Thoracic aorta (tissue), 2 donors: ENCODE measurements around the gene P2RY10. TPM values are rescaled to one million over a fixed set of nuclear protein-coding genes. Genes with fewer than 3 reads are reported as not detected.

Experiments used
- ATAC-seq: fragments of 150-250 bp; one replicate; pipeline ENCODE4 v1.8.0; 2017; ENCODE audit warnings: low read depth; ENCODE audit not compliant: insufficient number of reproducible peaks, low FRiP score
- DNase-seq: peaks from one replicate; pipeline ENCODE4 v3.0.0-alpha.2; 2020; ENCODE audit warnings: low spot score
- H3K27ac ChIP-seq, 2 donors: fragments of 200-600 bp; sonication (generic); 1 replicate in 1 of 2; 2 replicates in 1 of 2; pipeline ENCODE4 v1.5.1; 2016; ENCODE audit warnings: mild to moderate bottlenecking in 2 of 2, moderate library complexity in 2 of 2
- H3K27me3 ChIP-seq: fragments of 200-600 bp; sonication (generic); replicated peaks from 2 replicates; pipeline ENCODE4 v1.6.0; 2016; ENCODE audit warnings: mild to moderate bottlenecking; ENCODE audit not compliant: insufficient read depth
- H3K36me3 ChIP-seq: fragments of 200-600 bp; sonication (generic); one replicate; pipeline ENCODE4 v1.5.1; 2016
- H3K4me1 ChIP-seq, 2 donors: fragments of 200-600 bp; sonication (generic); 1 replicate in 1 of 2; 2 replicates in 1 of 2; pipeline versions ENCODE4 v1.5.1 to v1.6.0; 2016; ENCODE audit warnings: low read depth in 2 of 2, mild to moderate bottlenecking in 1 of 2; ENCODE audit not compliant: control insufficient read depth in 1 of 2
- H3K4me3 ChIP-seq: fragments of 200-600 bp; sonication (generic); 2 replicates; pipeline ENCODE4 v1.5.1; 2016; ENCODE audit warnings: mild to moderate bottlenecking
- H3K9me3 ChIP-seq: fragments of 200-600 bp; sonication (generic); 2 replicates; pipeline ENCODE4 v1.5.1; 2016
- CTCF ChIP-seq: fragments of 200-600 bp; sonication (generic); IDR thresholded peaks from one replicate; pipeline ENCODE4 v1.5.1; 2019; ENCODE audit warnings: antibody characterized with exemption
- total RNA-seq, 2 donors: library from RNA; depleted of rRNA; stranded (reverse); fragments of >200 nt; gene quantifications; one replicate each; pipeline versions ENCODE4 v1.1.0 to v1.2.3, GENCODE V29; 2016

Gene P2RY10
- 1 to 10 TPM in 1 of 2 donors, under 1 TPM in 1; 0.54 to 2.5 TPM for total RNA-seq

- Histone ChIP-seq H3K9me3 (no peaks in the 10 kb centered on the region), H3K27ac (no peak within 1 kb of the TSS), H3K27me3 (no peaks in the 10 kb centered on the region), H3K36me3 (no peaks in the 10 kb centered on the region), H3K4me3 (no peak within 1 kb of the TSS), H3K4me1 (no peaks in the 10 kb centered on the region)
- no peak for ATAC-seq
- no peak for TF ChIP-seq CTCF
- DNase-seq: no peak
Observed at GRCh38 chrX:78945186-78945912, at the start of gene P2RY10. Gene P2RY10 (plus strand): TSS chrX:78945391. CDS start chrX:78960521, 15,130 bp downstream.

- no peak overlapping the region for H3K4me3 ChIP-seq
- H3K9me3 ChIP-seq: no peaks in the 10 kb centered on the region
- no peak overlapping the region for H3K27ac ChIP-seq
- no peak for ATAC-seq
- H3K27me3 ChIP-seq: no peaks in the 10 kb centered on the region
- TF ChIP-seq CTCF: no peak
- H3K36me3 ChIP-seq: no peaks in the 10 kb centered on the region
- no peak for DNase-seq
- no peaks in the 10 kb centered on the region for H3K4me1 ChIP-seq
Observed at GRCh38 chrX:78922754-78923153, 22.4 kb upstream of the P2RY10 start.

DNA sequence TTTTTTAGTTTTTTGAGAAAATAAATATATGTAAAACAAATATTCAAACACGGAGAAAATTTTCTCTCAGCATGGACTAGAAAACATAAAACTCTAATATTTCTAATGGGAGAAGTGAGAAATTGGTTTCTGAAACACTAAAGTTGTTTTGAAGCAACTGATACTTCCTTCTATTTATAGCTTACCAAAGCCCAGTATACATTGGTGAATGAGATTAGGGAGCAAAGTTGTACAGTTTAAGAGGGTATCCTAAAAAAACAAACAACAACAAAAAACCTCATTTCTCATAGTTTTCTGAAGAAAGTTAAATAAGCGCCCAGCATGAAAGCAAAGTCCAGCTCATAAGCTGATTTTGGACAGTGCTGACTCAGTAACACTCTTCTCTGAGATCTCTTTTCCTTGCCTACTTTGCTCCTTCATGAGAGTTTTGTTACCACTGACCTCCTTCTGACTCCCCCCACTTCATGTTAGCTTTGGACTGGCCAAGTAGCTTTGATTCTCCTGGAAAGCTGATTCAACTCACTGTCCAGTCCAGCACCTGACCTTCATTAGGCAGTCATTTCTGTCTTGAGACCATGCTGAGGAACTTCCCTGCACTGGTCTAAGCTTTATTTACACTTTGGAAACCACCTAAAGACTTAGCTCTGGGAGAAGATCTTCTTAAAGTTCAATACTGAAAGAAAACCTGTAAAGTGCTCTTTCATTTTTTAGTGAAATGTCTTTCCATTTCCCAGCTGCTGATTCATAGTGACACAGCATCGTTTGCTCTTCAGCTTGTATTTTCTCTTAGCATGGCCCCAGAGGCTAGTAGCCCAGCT is 21.8 kb upstream of the P2RY10 start:
- Histone ChIP-seq H3K4me3 (no peak overlapping the region), H3K4me1 (no peaks in the 10 kb centered on the region), H3K36me3 (no peaks in the 10 kb centered on the region), H3K9me3 (no peaks in the 10 kb centered on the region), H3K27ac (no peak overlapping the region), H3K27me3 (no peaks in the 10 kb centered on the region)
- no peak for TF ChIP-seq CTCF
- ATAC-seq (no peak), DNase-seq (no peak)

DNA sequence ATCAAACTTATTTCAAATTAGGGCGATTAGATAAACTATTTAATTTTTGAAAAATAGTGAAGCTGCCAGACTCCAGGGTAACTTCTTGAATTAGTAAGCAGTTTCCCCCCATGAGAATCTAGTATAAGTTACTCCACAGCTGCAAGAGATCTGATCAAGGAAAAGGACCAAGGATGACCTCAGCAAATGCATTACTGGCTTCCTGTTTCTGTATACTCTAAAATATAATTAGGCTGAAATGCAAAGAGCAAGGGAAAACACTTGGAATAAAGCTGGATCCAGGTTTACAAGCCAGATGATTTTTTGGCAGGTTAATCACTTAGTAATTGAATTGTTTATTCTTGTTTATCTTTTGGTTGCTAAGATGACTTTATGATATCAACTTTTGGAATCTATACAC is 13.4 kb upstream of the P2RY10 start:
- DNase-seq (no peak), ATAC-seq (no peak)
- H3K27me3 ChIP-seq: no peaks in the 10 kb centered on the region
- no peak for TF ChIP-seq CTCF
- no peaks in the 10 kb centered on the region for H3K36me3 ChIP-seq
- no peaks in the 10 kb centered on the region for H3K9me3 ChIP-seq
- H3K27ac ChIP-seq: no peak overlapping the region
- no peak overlapping the region for H3K4me3 ChIP-seq
- no peaks in the 10 kb centered on the region for H3K4me1 ChIP-seq

DNA sequence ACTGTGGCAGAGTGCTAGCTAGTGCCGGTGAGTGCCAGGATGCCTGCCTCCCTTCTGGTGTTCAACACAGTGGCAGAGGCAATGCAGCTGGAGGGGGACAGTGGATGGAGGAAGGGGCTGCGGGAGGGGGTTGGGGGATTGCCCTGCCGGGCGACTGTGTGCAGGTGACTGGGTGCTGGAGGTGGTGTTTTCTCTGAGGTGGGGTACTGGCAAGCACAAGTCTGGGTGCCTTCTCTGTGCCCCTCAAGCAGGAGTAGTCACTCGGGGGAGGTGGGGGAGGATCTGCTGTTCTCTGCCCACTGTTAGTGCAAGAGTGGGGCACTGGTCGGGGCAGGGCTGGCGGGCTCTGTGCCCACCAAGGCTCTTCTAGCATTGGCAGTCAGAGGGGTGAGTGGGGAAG is 10.3 kb upstream of the P2RY10 start:
- no peak for ATAC-seq
- Histone ChIP-seq H3K27me3 (no peaks in the 10 kb centered on the region), H3K36me3 (no peaks in the 10 kb centered on the region), H3K27ac (no peak overlapping the region), H3K4me1 (no peaks in the 10 kb centered on the region), H3K9me3 (no peaks in the 10 kb centered on the region), H3K4me3 (no peak overlapping the region)
- no peak for DNase-seq
- no peak for TF ChIP-seq CTCF
